Nephron (organoid): ENCODE measurements around the gene COL8A1.
"Not testable (repeated sequence)": the region's sequence is repeated elsewhere in the genome, so short reads cannot be mapped to it uniquely, and the experiment has no call there.

Source experiments
- H3K27ac Mint-ChIP-seq, 3 experiments: 2 replicates each; pipeline ENCODE4 v1.8.0; 2020; ENCODE audit warnings: mixed read lengths in 3 of 3, mild to moderate bottlenecking in 2 of 3, moderate library complexity in 1 of 3
- H3K27me3 Mint-ChIP-seq: 2 replicates; pipeline ENCODE4 v1.8.0; 2021; ENCODE audit warnings: low read depth, mild to moderate bottlenecking, moderate library complexity, mixed read lengths
- H3K36me3 Mint-ChIP-seq: 2 replicates; pipeline ENCODE4 v1.8.0; 2020; ENCODE audit warnings: low read depth, mixed read lengths
- H3K4me1 Mint-ChIP-seq: 2 replicates; pipeline ENCODE4 v1.8.0; 2020; ENCODE audit warnings: mixed read lengths
- H3K4me3 Mint-ChIP-seq, 3 experiments: 2 replicates each; pipeline ENCODE4 v1.8.0; 2020; ENCODE audit warnings: mild to moderate bottlenecking in 3 of 3, mixed read lengths in 3 of 3, moderate library complexity in 2 of 3
- H3K9me3 Mint-ChIP-seq: 2 replicates; pipeline ENCODE4 v1.8.0; 2020; ENCODE audit warnings: mixed read lengths
- CTCF ChIP-seq, 3 experiments: fragments of 200-600 bp; sonication (generic); IDR thresholded peaks; one replicate each; pipeline ENCODE4 v1.5.0; 2021; ENCODE audit warnings: antibody characterized with exemption in 3 of 3; ENCODE audit not compliant: unreplicated experiment in 3 of 3

The COL8A1 gene

GRCh38 chr3:99638167-99638948, at the start of gene COL8A1:
COL8A1 (plus strand) TSS chr3:99638594; CDS start chr3:99790683, 152,089 bp downstream.
- Mint-ChIP-seq H3K36me3 (no peaks in the 10 kb centered on the region), H3K4me1 (peaks cover 16% of the 10 kb centered on the region)
- no peak for TF ChIP-seq CTCF (IDR thresholded peaks at IDR 0.05; ENCODE audit: unreplicated experiment in 3 of 3)

GRCh38 chr3:99589168-99589567, 49.2 kb upstream of the COL8A1 start:
- H3K4me1 Mint-ChIP-seq, H3K36me3 Mint-ChIP-seq, H3K27me3 Mint-ChIP-seq, H3K4me3 Mint-ChIP-seq, H3K9me3 Mint-ChIP-seq, H3K27ac Mint-ChIP-seq: not testable (repeated sequence)

More at GRCh38 chr3:99638167-99638948, at the start of gene COL8A1:
- Mint-ChIP-seq H3K27ac (peak within 1 kb of the TSS; percentile 26 to 41 (median 26)), H3K4me3 (peak within 1 kb of the TSS; percentile 82 to 90 (median 86)), H3K9me3 (no peaks in the 10 kb centered on the region), H3K27me3 (peaks cover 86% of the 10 kb centered on the region)

- Mint-ChIP-seq H3K9me3 (no peaks in the 10 kb centered on the region), H3K4me3 (no peak overlapping the region), H3K4me1 (no peaks in the 10 kb centered on the region), H3K36me3 (no peaks in the 10 kb centered on the region), H3K27me3 (no peaks in the 10 kb centered on the region), H3K27ac (no peak overlapping the region)
- TF ChIP-seq CTCF (IDR thresholded peaks at IDR 0.05; ENCODE audit: unreplicated experiment in 3 of 3): no peak
These were observed 38.5 kb upstream of the COL8A1 start for GRCh38 chr3:99599894-99600293.

GRCh38 chr3:99601515-99601914, 36.9 kb upstream of the COL8A1 start:
- H3K4me3 Mint-ChIP-seq: no peak overlapping the region
- no peaks in the 10 kb centered on the region for H3K4me1 Mint-ChIP-seq
- H3K27ac Mint-ChIP-seq: no peak overlapping the region
- no peaks in the 10 kb centered on the region for H3K36me3 Mint-ChIP-seq
- H3K9me3 Mint-ChIP-seq: no peaks in the 10 kb centered on the region
- H3K27me3 Mint-ChIP-seq: no peaks in the 10 kb centered on the region
- no peak for TF ChIP-seq CTCF (IDR thresholded peaks at IDR 0.05; ENCODE audit: unreplicated experiment in 3 of 3)

GRCh38 chr3:99602183-99602582, 36.2 kb upstream of the COL8A1 start:
- no peak for TF ChIP-seq CTCF (IDR thresholded peaks at IDR 0.05; ENCODE audit: unreplicated experiment in 3 of 3)
- H3K4me3 Mint-ChIP-seq: no peak overlapping the region
- no peak overlapping the region for H3K27ac Mint-ChIP-seq
- H3K9me3 Mint-ChIP-seq: no peaks in the 10 kb centered on the region
- H3K36me3 Mint-ChIP-seq: no peaks in the 10 kb centered on the region
- no peaks in the 10 kb centered on the region for H3K4me1 Mint-ChIP-seq
- no peaks in the 10 kb centered on the region for H3K27me3 Mint-ChIP-seq

GRCh38 chr3:99607151-99607550, 31.2 kb upstream of the COL8A1 start:
- H3K27ac Mint-ChIP-seq: no peak overlapping the region
- H3K9me3 Mint-ChIP-seq: no peaks in the 10 kb centered on the region
- no peaks in the 10 kb centered on the region for H3K27me3 Mint-ChIP-seq

More at GRCh38 chr3:99607151-99607550, 31.2 kb upstream of the COL8A1 start:
- Mint-ChIP-seq H3K4me3 (no peak overlapping the region), H3K4me1 (no peaks in the 10 kb centered on the region), H3K36me3 (no peaks in the 10 kb centered on the region)
- TF ChIP-seq CTCF (IDR thresholded peaks at IDR 0.05; ENCODE audit: unreplicated experiment in 3 of 3): no peak
